Measurements from ENCODE around the gene ARHGEF4. TPM values are rescaled to one million over a fixed set of nuclear protein-coding genes. Genes with fewer than 3 reads are reported as not detected.

The ARHGEF4 gene
- polyA plus RNA-seq, 3 donors = 0.05 TPM; not detected in 2

DNA sequence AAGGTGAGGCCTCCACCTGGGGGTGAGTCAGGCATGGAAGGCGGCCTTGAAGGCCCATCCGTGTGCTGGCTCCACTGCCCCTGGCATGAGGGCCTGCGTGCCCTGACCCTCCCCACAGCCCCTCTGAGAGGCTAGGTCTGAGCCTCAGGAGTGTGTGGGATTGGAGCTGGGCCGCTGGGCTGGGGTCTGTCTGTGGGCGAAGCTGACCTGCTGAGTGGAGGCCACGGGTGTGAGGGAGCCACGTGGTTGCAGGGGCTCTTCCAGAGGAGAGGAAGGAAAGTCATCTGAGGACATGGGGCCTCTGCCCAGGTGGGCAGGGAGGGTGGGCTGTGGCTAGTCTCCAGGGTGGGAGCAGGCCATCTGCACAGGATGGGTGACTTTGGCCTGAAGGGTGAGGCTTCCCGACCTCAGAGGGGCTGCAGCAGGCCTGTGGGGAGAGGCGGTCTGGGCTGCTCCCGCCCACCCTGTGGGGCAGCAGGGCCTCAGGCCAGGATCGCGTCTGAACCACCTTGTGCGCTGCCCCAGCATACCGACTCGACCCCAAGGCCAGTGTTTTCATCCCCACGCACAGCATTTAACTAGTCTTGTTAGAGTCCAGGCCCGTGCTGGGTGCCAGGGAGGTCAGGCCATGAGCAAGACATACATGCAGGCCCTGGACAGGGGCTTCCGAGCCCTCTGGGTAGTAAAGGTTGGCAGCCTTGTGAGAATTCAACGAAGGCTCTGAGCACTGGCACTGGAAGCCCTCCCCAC, 11.2 kb downstream of the ARHGEF4 start:
- Histone ChIP-seq H3K79me2 (ENCODE audit: insufficient read depth, low read length) (no peaks in the 10 kb centered on the region), H3K9me3 (replicated peaks in 1 of 2; ENCODE audit: control insufficient read depth in 1 of 2, insufficient read depth in 1 of 2, low read length in 2 of 2) (no peaks in the 10 kb centered on the region), H3K4me2 (replicated peaks; ENCODE audit: extremely low read depth, low read length, poor library complexity, severe bottlenecking) (no peak overlapping the region), H3K9ac (ENCODE audit: insufficient read depth, low read length, poor library complexity, severe bottlenecking) (no peak overlapping the region), H3K27me3 (ENCODE audit: control insufficient read depth in 2 of 2, insufficient read depth in 2 of 2, low read length in 2 of 2) (no peaks in the 10 kb centered on the region), H2AFZ (ENCODE audit: insufficient read depth, low read depth, low read length, poor library complexity, severe bottlenecking) (no peak overlapping the region), H3K4me3 (replicated peaks in 1 of 3; ENCODE audit: low read depth in 2 of 3, low read length in 3 of 3) (no peak overlapping the region), H3K36me3 (replicated peaks in 1 of 2; ENCODE audit: control insufficient read depth in 1 of 2, insufficient read depth in 2 of 2, low read length in 2 of 2) (no peaks in the 10 kb centered on the region), H3K4me1 (ENCODE audit: control insufficient read depth in 1 of 2, insufficient read depth in 2 of 2, low read length in 2 of 2) (no peaks in the 10 kb centered on the region), H4K20me1 (ENCODE audit: insufficient read depth, low read length) (no peaks in the 10 kb centered on the region), H3K27ac (ENCODE audit: low read depth in 1 of 2, low read length in 2 of 2) (no peak overlapping the region)
- DNase-seq = no peak
- Mint-ChIP-seq H3K36me3 (no peaks in the 10 kb centered on the region), H3K4me1 (no peaks in the 10 kb centered on the region), H3K4me3 (no peak overlapping the region), H3K27ac (no peak overlapping the region), H3K27me3 (ENCODE audit: low read depth in 3 of 3) (peaks cover 2 to 3% (median 2%) of the 10 kb centered on the region in 3 donors), H3K9me3 (peaks cover 0 to 2% (median 0%) of the 10 kb centered on the region in 7 donors)
- 93% methylated on average over 14 of the region's 19 CpGs for WGBS (ENCODE audit: insufficient coverage)
- intact Hi-C loops (cut with micrococcal nuclease) = no loop called here
- TF ChIP-seq, protein P1, sequence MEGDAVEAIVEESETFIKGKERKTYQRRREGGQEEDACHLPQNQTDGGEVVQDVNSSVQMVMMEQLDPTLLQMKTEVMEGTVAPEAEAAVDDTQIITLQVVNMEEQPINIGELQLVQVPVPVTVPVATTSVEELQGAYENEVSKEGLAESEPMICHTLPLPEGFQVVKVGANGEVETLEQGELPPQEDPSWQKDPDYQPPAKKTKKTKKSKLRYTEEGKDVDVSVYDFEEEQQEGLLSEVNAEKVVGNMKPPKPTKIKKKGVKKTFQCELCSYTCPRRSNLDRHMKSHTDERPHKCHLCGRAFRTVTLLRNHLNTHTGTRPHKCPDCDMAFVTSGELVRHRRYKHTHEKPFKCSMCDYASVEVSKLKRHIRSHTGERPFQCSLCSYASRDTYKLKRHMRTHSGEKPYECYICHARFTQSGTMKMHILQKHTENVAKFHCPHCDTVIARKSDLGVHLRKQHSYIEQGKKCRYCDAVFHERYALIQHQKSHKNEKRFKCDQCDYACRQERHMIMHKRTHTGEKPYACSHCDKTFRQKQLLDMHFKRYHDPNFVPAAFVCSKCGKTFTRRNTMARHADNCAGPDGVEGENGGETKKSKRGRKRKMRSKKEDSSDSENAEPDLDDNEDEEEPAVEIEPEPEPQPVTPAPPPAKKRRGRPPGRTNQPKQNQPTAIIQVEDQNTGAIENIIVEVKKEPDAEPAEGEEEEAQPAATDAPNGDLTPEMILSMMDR (IDR thresholded peaks at IDR 0.05) = no peak

DNA sequence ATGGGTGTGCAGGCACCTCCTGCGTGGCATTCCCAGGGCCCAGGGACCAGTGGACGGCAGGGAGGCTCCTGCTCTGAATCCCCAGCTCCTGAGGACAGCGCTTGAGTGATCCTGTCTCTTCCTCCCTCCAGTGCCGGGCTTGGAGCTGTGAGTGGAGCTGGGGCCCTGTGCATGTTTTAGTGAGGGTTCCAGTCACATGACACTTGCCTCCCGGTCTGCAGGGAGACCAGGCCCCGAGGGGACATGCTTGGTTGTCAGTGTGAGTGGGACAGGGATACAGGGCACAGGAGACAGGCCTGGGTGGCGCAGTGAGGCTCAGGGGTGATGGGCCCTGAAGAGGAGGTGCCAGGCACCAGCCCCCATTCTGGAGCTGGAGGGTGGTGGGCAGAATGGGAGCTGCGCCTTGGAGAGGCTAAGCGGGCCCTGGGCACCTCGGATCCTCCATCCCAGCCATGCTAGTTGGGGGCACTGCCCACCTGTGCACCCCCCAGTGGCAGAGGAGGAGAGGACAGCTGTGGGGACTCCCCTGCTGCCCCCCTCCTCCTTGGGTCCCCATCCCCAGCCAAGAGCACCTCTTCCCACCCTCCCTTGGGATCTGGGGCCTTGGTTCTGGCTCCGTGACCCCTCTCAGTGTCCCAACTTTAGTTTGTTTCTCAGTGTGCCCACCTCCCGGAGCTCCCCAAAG, 12.0 kb downstream of the ARHGEF4 start:
- Histone ChIP-seq H4K20me1 (ENCODE audit: insufficient read depth, low read length) (no peaks in the 10 kb centered on the region), H3K4me2 (replicated peaks; ENCODE audit: extremely low read depth, low read length, poor library complexity, severe bottlenecking) (no peak overlapping the region), H3K9ac (ENCODE audit: insufficient read depth, low read length, poor library complexity, severe bottlenecking) (no peak overlapping the region), H2AFZ (ENCODE audit: insufficient read depth, low read depth, low read length, poor library complexity, severe bottlenecking) (no peak overlapping the region), H3K4me3 (replicated peaks in 1 of 3; ENCODE audit: low read depth in 2 of 3, low read length in 3 of 3) (no peak overlapping the region), H3K9me3 (replicated peaks in 1 of 2; ENCODE audit: control insufficient read depth in 1 of 2, insufficient read depth in 1 of 2, low read length in 2 of 2) (no peaks in the 10 kb centered on the region), H3K4me1 (ENCODE audit: control insufficient read depth in 1 of 2, insufficient read depth in 2 of 2, low read length in 2 of 2) (no peaks in the 10 kb centered on the region), H3K27ac (ENCODE audit: low read depth in 1 of 2, low read length in 2 of 2) (no peak overlapping the region), H3K79me2 (ENCODE audit: insufficient read depth, low read length) (no peaks in the 10 kb centered on the region), H3K27me3 (ENCODE audit: control insufficient read depth in 2 of 2, insufficient read depth in 2 of 2, low read length in 2 of 2) (no peaks in the 10 kb centered on the region), H3K36me3 (replicated peaks in 1 of 2; ENCODE audit: control insufficient read depth in 1 of 2, insufficient read depth in 2 of 2, low read length in 2 of 2) (no peaks in the 10 kb centered on the region)
- no peaks in the 10 kb centered on the region for H3K36me3 Mint-ChIP-seq
- H3K27ac Mint-ChIP-seq = peak overlapping the region in 1 of 7 donors; percentile 66
- no peak overlapping the region for H3K4me3 Mint-ChIP-seq
- H3K4me1 Mint-ChIP-seq = no peaks in the 10 kb centered on the region
- intact Hi-C loops (cut with micrococcal nuclease) = no loop called here
- TF ChIP-seq, protein P1 (IDR thresholded peaks at IDR 0.05) = no peak
- peaks cover 0 to 2% (median 0%) of the 10 kb centered on the region in 7 donors for H3K9me3 Mint-ChIP-seq
- peaks cover 2 to 3% (median 2%) of the 10 kb centered on the region in 3 donors for H3K27me3 Mint-ChIP-seq (ENCODE audit: low read depth in 3 of 3)
- no peak for DNase-seq
- WGBS (ENCODE audit: insufficient coverage) = 85% methylated on average over 7 of the region's 12 CpGs

Measured in CD14-positive monocyte (primary cell).